ENCODE data around the gene KATNAL2.
"Not testable (repeated sequence)": the region's sequence is repeated elsewhere in the genome, so short reads cannot be mapped to it uniquely, and the experiment has no call there.

Gene KATNAL2

GRCh38 chr18:46939337-46939963 is 22.0 kb downstream of the KATNAL2 start:
- DNase-seq (ENCODE audit: low read depth), result no peak

GRCh38 chr18:46939998-46940571 is 22.7 kb downstream of the KATNAL2 start:
- no peak for DNase-seq (ENCODE audit: low read depth)

- DNase-seq (ENCODE audit: low read depth), result no peak
These were observed 25.2 kb downstream of the KATNAL2 start for GRCh38 chr18:46942646-46943045.

- DNase-seq (ENCODE audit: low read depth), result peak; percentile 12
These were observed 29.4 kb downstream of the KATNAL2 start for GRCh38 chr18:46946656-46947282.

- DNase-seq (ENCODE audit: low read depth), result no peak
These were observed 32.8 kb downstream of the KATNAL2 start for GRCh38 chr18:46950064-46950656.

- DNase-seq (ENCODE audit: low read depth), result no peak
These were observed 35.8 kb downstream of the KATNAL2 start for GRCh38 chr18:46953195-46953594.

GRCh38 chr18:46958209-46958608 is 40.8 kb downstream of the KATNAL2 start:
- no peak for DNase-seq (ENCODE audit: low read depth)

DNA sequence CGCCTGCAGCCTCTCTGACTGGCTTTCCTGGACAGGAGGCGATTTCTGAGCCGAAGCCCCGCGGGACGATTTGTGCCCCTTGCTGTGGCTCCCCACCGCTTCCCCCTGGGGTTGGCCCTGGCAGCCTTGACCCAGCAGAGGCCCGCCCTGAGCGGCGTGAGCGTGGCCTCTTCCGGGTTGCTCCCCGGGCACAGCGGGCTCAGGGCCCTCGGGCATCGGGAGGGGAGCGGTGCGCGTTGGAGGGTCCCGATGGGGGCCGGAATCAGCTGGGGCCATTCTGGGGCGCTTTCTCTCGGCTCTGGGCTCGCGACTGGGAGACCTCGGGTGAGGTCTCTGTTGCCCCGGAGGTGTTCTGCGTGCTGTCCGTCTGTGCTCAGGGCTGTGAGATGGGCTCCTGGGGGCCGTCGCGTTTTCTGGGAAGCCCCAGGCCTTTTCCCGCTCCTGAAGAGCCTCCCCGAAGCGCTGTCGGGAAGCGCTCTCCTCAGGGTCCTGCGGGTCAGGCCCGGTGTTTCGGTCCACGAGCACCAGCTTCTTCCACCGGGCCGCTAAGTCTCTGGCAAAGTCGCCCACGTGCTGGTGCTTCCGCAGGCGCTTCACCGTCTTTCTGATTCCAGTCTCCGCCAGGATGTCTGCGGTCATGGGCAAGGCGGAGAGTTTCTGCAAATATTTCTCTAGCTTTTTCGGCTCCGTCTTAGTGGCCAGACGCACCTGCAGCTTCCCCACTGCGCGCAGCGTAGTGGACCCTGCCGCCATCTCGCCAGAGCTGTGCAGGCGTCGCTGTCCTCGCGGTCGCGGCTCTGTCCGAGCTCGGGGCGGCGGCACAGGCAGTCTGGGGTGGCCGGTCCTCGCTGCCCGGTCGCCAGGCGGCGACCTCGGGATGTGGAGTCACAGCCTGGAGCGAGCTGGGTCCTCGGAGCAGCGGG is 46.5 kb downstream of the KATNAL2 start:
- DNase-seq (ENCODE audit: low read depth), result not testable (repeated sequence)

DNA sequence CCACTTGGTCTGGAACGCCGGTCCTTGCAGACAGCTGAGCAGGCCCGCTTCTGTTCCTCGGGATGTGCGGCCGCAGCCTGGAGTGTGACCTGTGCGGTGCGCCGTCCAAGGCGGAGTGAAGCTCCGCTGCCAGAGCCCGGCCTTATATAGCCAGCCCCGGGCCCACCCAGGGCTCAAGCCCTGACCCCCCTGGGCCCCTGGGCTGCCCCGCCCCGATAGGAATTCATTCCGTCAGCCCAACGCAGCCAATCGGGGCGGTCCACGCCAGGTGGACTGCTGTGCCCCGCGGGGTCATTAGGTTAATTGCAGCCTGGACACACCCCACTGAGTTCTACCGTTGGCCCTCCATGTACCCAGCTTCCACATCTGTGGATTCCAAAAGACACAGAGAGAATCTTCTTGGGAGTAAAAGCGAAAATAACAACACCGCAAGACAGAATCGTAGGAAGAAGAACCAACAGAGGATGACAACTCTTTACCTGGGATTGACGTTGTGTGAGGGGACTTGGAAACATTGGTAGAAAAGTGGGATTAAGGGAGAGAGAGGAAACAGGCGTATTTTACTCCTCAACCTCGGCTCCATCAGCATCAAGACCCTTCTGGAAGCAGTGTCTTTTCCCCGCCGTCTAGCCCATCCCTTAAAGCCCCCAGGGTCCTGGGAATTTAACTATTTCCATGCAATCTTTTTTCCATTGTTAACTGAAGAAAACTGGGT is 47.3 kb downstream of the KATNAL2 start:
- not testable (repeated sequence) for DNase-seq (ENCODE audit: low read depth)

GRCh38 chr18:46966266-46966665 is 48.9 kb downstream of the KATNAL2 start:
- DNase-seq (ENCODE audit: low read depth), result not testable (repeated sequence)

DNA sequence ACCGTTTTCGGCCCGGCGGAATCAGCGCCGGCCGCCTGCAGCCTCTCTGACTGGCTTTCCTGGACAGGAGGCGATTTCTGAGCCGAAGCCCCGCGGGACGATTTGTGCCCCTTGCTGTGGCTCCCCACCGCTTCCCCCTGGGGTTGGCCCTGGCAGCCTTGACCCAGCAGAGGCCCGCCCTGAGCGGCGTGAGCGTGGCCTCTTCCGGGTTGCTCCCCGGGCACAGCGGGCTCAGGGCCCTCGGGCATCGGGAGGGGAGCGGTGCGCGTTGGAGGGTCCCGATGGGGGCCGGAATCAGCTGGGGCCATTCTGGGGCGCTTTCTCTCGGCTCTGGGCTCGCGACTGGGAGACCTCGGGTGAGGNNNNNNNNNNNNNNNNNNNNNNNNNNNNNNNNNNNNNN is 52.1 kb downstream of the KATNAL2 start:
- not testable (repeated sequence) for DNase-seq (ENCODE audit: low read depth)

GRCh38 chr18:47019870-47020269 is 102.5 kb downstream of the KATNAL2 start:
- not testable (repeated sequence) for DNase-seq (ENCODE audit: low read depth)

GRCh38 chr18:47020757-47021156 is 103.4 kb downstream of the KATNAL2 start:
- DNase-seq (ENCODE audit: low read depth), result not testable (repeated sequence)

- not testable (repeated sequence) for DNase-seq (ENCODE audit: low read depth)
These were observed 105.4 kb downstream of the KATNAL2 start for GRCh38 chr18:47022821-47023220.

GRCh38 chr18:47023769-47024465 is 106.5 kb downstream of the KATNAL2 start:
- not testable (repeated sequence) for DNase-seq (ENCODE audit: low read depth)

- DNase-seq (ENCODE audit: low read depth), result not testable (repeated sequence)
These were observed 108.3 kb downstream of the KATNAL2 start for GRCh38 chr18:47025557-47026174.

DNA sequence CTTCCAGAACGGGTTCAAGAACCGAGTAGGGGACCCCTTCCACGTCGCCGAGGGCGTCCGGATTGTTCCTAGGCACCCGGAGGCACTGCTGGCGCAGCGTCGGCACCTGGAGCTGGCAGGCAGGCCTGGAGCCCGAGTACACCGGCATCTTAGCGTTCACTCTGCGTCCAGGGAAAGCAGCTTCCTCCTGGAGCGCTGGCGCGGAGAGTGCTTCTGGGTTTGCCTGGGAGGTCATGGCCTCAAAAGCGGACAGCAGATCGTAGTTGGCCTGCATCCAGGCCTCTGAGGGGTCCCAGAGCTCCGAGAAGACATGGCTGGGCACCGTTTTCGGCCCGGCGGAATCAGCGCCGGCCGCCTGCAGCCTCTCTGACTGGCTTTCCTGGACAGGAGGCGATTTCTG is 111.3 kb downstream of the KATNAL2 start:
- DNase-seq (ENCODE audit: low read depth), result not testable (repeated sequence)

- DNase-seq (ENCODE audit: low read depth), result not testable (repeated sequence)
These were observed 112.4 kb downstream of the KATNAL2 start for GRCh38 chr18:47029684-47030353.

DNA sequence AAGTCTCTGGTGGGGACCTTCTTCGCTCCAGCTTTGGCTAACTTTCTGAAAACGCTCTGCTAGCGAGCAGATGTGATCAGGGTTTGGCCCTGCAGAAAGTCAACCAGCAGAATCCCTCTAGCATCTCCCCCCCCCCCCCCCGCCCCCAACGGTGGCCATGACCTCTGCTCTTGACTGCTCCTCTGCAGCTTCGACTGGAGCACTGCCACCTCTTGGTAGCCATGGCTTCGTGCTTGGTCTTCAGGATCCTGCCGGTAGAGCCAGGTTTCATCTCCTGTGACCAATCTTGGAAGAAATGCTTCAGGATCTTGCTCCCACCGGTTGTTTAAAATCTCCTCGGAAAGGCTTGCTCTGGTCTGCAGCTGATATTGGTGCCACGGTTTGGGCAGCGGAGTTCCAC is 113.5 kb downstream of the KATNAL2 start:
- not testable (repeated sequence) for DNase-seq (ENCODE audit: low read depth)

DNA sequence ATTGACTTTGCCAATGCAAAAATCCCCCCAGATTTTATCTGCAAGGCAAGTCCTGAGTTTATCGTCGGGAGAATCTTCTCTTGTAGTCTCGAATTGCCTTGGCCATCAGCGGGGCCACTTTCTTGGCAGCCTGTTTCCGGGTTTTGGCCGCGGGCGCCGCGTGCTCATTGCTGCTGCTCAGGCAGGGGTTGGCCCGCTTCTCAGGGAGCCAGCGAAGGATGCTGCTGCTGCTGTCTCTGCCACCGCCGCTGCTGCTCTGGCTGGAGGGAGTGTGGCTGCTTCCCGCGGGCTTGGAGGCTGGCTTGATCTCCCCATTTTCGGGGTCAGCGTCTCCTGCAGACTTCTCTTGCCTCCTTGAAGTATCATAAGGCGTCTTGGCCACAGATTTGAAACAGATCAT is 115.5 kb downstream of the KATNAL2 start:
- no peak for DNase-seq (ENCODE audit: low read depth)
